VCaP (cell line): Measurements from ENCODE around the gene PCAT7.

Experiments
- H3K27ac ChIP-seq: fragments of 450-650 bp; 2 replicates; pipeline ENCODE4 v1.5.1; 2017
- TF ChIP-seq, protein P1 (sequence below): fragments of 450-650 bp; conservative IDR thresholded peaks from 2 replicates; pipeline ENCODE4 v1.5.1; 2017; ENCODE audit warnings: mild to moderate bottlenecking, moderate library complexity

Gene PCAT7

DNA sequence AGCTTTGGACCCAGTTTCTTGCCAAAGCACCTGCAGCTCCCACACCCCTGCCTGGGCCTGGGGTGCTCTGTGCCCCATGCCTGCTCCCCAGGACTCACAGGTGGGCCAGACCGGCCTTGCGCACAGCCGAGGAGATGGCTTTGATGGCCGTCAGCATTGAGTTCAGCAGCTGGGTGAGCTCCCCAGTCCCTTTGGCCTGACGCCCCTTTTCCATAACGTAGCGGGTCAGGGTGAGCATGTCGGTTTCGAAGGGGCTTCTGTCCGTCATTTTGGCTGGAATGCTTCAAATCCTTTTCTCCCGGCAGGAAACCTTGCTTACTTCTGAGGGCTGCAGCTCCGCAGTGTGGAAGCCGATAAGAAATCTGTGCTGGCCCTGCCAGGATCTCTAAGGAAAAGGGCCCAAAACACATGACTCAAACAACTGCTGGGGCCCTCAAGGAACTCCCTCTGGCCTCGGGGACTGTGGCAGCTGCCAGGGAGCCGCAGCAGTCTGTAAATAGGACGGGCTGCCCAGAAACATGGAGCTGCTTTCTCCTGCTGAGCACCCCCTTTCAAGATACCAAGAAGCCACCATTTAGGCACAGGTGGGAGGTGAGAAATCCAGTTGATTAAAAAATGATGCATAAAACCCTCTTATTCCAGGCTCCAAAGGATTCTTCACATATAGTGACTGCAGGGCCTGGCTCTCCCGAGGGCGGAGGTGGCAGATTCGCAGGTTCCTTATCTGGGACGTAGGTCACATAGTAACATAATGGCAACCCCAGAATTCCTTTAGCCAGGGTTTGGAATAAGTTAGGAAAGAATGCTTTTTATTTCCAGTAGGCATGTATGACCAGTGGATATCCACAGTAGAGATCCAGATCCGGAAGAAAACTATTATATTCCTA lies 38.8 kb downstream of the PCAT7 start, which contains the start of gene FBP2:
Gene FBP2, minus strand, starts transcription at position 366 of the 887 bp plus-strand sequence. Its CDS starts 98 bp downstream, at position 268.
- TF ChIP-seq, protein P1, sequence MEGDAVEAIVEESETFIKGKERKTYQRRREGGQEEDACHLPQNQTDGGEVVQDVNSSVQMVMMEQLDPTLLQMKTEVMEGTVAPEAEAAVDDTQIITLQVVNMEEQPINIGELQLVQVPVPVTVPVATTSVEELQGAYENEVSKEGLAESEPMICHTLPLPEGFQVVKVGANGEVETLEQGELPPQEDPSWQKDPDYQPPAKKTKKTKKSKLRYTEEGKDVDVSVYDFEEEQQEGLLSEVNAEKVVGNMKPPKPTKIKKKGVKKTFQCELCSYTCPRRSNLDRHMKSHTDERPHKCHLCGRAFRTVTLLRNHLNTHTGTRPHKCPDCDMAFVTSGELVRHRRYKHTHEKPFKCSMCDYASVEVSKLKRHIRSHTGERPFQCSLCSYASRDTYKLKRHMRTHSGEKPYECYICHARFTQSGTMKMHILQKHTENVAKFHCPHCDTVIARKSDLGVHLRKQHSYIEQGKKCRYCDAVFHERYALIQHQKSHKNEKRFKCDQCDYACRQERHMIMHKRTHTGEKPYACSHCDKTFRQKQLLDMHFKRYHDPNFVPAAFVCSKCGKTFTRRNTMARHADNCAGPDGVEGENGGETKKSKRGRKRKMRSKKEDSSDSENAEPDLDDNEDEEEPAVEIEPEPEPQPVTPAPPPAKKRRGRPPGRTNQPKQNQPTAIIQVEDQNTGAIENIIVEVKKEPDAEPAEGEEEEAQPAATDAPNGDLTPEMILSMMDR, result no peak
- no peak within 1 kb of the TSS for H3K27ac ChIP-seq

DNA sequence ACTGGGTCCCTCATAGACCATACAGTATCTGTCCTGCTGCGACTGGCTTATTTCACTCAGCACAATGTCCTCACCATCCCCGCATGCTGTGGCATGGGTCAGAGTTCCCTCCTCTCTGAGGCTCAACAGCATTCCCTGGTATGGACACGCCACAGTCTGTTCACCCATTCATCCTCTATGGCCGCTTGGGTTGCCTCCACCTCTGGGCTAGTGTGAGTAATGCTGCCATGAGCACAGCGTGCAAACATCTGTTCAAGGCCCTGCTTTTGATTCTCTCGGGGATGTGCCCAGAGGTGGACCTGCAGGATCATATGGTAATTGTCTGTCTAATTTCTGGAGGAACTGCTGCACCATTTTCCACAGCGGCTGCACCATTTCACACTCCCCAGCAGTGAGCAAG lies 44.2 kb downstream of the PCAT7 start:
- H3K27ac ChIP-seq, result no peak overlapping the region
- TF ChIP-seq, protein P1, result no peak

DNA sequence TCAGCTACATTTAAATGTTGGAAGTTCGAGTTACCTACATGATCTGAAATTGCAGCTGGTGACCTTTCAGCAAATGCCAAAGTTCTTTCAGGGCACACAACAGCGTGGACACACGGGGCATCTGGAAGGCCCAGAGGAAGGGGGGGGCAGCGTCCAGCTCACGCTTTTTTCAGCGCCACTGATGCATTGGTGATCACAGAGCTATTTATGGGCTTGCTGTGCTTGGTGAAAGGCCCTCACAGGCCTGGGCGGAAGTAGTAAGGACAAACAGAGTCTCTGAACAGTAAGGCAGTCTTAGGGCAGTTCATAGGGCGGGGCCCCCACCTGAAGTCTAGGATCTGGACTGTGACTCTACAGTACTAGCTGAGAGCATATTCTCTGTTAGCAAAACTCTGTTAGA lies 45.4 kb downstream of the PCAT7 start:
- TF ChIP-seq, protein P1, result no peak
- no peak overlapping the region for H3K27ac ChIP-seq

DNA sequence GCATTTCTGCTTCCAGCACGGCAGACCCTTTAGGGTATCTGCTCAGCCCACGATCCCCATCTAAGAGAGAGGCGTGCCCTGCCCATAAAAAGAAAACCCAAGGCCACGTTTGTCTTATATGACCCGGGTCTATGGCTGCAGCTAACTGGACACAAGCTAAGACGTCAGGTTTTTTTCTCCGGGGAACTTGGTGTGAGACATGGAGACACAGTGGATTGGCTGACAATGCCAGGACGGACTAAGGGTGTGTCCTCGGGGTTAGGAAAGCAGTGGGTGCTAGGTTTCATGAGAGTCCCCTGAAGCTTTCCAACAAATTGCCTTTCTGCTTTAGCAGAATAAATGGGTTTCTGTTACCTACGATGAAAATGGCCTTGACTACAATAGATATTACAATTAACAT lies 45.8 kb downstream of the PCAT7 start:
- TF ChIP-seq, protein P1, result no peak
- H3K27ac ChIP-seq, result no peak overlapping the region

DNA sequence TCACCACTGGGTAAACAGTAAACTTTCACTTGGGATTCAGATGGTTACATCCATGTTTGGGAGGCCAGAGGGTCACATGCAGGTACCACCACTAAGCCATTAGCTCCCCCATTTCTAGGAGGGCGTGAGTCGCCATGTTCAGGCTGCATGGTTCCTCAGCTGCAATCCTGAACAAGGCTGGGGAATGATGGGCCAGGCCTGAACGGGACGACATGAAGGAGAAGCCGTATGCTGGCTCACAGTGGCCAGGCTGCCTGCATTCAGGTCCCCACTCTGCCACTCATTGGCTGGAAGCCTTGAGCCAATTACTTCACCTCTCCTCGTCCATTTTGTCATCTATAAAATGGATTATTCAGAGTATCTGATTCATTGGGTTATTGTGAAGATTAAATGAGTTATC lies 47.8 kb downstream of the PCAT7 start:
- H3K27ac ChIP-seq, result no peak overlapping the region
- TF ChIP-seq, protein P1, result no peak

DNA sequence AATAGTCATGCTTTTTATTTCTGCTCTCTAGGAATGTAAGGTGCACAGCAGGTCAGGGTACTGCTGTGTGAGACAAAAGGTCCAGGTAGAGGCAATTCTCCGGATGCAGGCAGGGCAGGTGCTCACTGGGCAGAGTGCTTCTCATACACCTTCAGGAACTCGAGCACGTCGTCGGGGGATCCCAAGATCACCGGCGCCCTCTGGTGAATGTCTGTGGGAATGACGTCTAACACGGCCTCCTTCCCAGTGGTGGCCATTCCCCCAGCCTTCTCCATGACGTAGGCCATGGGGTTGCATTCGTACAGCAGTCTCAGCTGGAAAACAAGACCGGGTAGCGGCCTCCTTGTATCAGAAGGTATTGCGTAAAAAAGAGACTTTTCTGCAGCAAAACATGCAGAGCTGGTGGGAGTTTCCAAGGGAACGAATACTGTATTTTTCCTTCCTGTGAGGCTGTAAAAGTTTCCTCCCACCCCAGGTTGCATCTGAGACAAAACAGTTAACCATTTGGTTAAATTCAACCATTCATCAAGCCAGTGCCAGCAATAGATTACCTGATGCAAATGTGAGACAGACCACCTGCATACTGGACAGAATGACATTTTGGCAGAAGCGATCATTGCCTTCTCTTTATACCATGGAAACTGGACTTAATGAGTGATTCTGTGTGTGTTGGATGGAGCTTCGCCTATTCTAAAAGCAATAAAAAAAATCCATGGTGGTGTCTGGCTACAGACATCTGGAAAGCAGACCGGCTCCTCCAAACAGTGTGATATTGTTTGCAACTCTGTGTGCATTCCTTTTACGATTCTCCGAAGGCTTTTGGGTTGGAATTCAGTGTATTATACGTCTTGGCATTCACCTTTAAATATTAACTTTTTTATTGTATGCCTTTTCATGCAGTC lies 48.6 kb downstream of the PCAT7 start:
- TF ChIP-seq, protein P1, result peak; percentile 75
- H3K27ac ChIP-seq, result no peak overlapping the region
